Fibroblast of pulmonary artery (primary cell): ENCODE data around the gene GPR146.

Experiments used
- DNase-seq: peaks from one replicate; pipeline ENCODE4 v3.0.0-alpha.2; 2010; ENCODE audit warnings: low read depth
- H3K4me3 ChIP-seq: replicated peaks from 2 replicates; pipeline ENCODE4 v1.5.1; 2011; ENCODE audit warnings: low read depth, mild to moderate bottlenecking, control low read depth, low read length, moderate library complexity
- CTCF ChIP-seq: IDR thresholded peaks from 2 replicates; pipeline ENCODE4 v1.5.1; 2011; ENCODE audit warnings: mild to moderate bottlenecking, control low read depth, low read length, inconsistent platforms; ENCODE audit errors: missing control alignments

Gene GPR146

GRCh38 chr7:1044189-1045068 lies at the start of gene GPR146:
GPR146 (plus strand) TSS chr7:1044546; CDS start chr7:1057516, 12,970 bp downstream.
- peak within 1 kb of the TSS; percentile 62 for H3K4me3 ChIP-seq
- TF ChIP-seq CTCF = peak; percentile 58
- DNase-seq = peak; percentile 96

- H3K4me3 ChIP-seq = no peak overlapping the region
- TF ChIP-seq CTCF = no peak
- DNase-seq = no peak
These were observed 49.6 kb upstream of the GPR146 start for GRCh38 chr7:994592-995308.

- TF ChIP-seq CTCF = no peak
- H3K4me3 ChIP-seq = no peak overlapping the region
- no peak for DNase-seq
These were observed 48.8 kb upstream of the GPR146 start for GRCh38 chr7:995571-995970.

GRCh38 chr7:996079-996872 lies 48.1 kb upstream of the GPR146 start:
- H3K4me3 ChIP-seq = no peak overlapping the region
- DNase-seq = no peak
- no peak for TF ChIP-seq CTCF

- no peak overlapping the region for H3K4me3 ChIP-seq
- TF ChIP-seq CTCF = no peak
- DNase-seq = no peak
These were observed 46.6 kb upstream of the GPR146 start for GRCh38 chr7:997404-998395.
